GM21825 (cell line): Measurements from ENCODE around the gene TNFRSF9.
"Not testable (repeated sequence)": the region's sequence is repeated elsewhere in the genome, so short reads cannot be mapped to it uniquely, and the experiment has no call there.

ENCODE experiments used
- ATAC-seq: cut with Tn5 transposase; IDR thresholded peaks from one replicate; pipeline ENCODE4 v1.9.1; 2021; ENCODE audit warnings: mild to moderate bottlenecking, moderate library complexity; ENCODE audit not compliant: unreplicated experiment

Gene TNFRSF9

DNA sequence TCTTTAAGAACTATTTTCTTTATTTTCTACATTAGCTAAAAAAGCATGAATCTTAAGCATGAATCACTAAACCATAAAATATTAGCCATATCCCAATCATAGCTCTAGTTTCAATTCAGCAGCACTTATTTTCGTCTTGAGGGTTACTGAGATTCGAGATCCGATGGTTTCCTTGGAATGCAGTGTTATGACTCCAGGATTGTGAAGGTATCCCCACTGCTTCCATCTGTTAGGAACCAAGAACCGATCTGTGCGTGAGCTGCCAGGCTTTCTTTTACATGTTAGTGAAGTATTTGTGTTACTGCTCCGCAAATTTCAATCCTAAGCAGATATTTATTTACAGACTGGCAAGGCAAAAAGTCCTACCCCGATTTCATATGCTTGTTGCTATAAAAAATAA lies 18.8 kb downstream of the TNFRSF9 start:
- ATAC-seq, result no peak

DNA sequence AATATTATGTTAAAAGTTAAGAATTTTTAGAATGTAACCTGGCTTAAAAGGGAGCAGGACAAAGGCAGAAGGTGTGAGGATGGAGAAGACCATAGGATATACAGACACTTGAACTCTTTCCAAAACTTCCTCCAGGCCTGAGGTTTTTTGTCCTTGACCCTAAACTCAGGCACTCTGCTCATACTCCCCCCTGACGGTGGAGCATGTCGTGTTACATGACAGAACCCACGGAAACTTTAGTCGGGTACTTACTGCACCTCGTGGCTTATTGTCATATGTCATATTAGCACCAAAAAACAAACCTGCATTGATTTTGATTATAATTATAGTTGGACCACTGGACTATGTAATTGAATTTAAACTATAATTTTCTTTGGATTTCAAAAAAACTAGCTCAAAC lies 20.8 kb downstream of the TNFRSF9 start:
- ATAC-seq, result no peak

- ATAC-seq, result not testable (repeated sequence)
Measured at GRCh38 chr1:7917971-7918370, 22.7 kb downstream of the TNFRSF9 start.

- ATAC-seq, result no peak
Measured at GRCh38 chr1:7916501-7916830, 24.2 kb downstream of the TNFRSF9 start.

- no peak for ATAC-seq
Measured at GRCh38 chr1:7915826-7916500, 24.7 kb downstream of the TNFRSF9 start.

GRCh38 chr1:7912743-7913557 lies 27.7 kb downstream of the TNFRSF9 start:
- no peak for ATAC-seq

GRCh38 chr1:7912145-7912544 lies 28.5 kb downstream of the TNFRSF9 start:
- no peak for ATAC-seq

DNA sequence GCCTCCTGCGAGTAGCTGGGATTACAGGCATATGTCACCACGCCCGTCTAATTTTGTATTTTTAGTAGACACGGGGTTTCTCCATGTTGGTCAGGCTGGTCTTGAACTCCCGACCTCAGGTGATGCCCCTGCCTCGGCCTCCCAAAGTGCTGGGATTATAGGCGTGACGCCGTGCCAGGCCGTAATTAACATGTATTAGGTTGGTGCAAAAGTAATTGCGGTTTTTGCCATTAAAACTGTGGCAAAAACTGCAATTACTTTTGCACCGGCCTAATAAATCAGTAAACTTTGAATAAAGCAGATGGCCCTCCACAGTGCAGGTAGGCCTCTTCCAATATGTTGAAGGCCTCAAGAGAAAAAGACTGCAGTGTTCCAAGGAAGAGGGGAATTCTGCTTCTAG lies 35.4 kb downstream of the TNFRSF9 start:
- no peak for ATAC-seq

DNA sequence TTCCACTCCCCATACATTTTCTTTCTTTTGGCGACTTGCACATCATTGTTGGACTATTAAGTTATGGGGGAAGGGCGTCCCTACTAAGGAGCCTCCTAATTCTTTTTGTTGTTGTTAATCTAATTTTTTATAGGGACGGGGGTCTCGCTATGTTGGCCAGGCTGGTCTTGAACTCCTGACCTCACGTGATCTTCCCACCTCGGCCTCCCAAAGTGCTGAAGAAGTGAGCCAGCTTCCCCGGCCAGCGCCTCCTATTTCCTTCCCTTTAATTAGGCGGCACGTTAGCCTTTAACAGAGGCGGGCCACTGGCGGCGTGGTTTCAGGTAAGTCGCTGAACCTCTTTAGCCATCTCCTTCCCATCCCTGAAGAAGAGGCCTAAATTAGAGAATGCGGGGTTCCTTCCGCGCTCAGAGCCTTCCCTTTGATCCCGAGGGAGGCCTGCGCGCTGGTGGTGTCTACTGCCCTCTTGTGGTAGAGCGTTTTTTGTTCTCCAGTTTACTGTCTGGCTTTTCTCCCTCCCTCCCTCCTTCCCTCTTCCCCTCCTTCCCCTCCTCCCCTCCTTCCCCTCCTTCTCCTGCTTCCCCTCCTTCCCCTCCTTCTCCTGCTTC lies 38.1 kb downstream of the TNFRSF9 start:
- ATAC-seq, result no peak

GRCh38 chr1:7899741-7900140 lies 40.9 kb downstream of the TNFRSF9 start:
- no peak for ATAC-seq

DNA sequence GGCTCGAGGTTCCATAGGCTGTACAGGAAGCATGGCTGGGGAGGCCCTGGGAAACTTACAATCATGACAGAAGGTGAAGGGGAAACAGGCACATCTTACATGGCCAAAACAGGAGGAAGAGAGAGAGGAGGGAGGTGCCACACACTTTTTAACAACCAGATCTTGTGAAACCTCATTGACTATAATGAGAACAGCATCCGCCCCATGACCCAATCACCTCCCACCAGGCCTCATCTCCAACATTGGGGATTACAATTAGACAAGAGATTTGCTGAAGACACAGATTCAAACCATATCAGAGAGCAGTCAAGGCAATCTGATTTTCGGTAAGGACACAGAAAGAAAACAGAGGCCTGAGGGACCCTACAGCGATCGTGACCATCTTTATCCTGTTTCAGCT lies 41.7 kb downstream of the TNFRSF9 start:
- no peak for ATAC-seq

DNA sequence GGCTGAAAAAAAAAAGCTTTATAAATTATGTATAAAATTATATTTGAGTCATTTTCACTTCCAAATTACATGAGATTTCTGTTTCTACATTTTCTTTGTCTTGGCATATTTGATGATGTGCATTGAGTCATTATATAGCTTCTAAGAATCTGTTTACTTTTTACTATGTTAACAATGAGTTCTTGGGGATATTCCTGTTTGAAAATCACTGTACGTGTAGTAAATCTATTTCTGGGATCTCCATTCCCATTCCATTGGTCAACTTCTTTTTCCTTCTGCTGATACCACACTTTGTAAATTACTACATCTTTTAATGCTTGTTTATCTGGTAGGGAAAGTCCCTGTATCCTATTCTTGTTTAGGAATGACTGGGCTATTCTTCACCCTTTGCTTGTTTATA lies 43.6 kb downstream of the TNFRSF9 start:
- no peak for ATAC-seq

DNA sequence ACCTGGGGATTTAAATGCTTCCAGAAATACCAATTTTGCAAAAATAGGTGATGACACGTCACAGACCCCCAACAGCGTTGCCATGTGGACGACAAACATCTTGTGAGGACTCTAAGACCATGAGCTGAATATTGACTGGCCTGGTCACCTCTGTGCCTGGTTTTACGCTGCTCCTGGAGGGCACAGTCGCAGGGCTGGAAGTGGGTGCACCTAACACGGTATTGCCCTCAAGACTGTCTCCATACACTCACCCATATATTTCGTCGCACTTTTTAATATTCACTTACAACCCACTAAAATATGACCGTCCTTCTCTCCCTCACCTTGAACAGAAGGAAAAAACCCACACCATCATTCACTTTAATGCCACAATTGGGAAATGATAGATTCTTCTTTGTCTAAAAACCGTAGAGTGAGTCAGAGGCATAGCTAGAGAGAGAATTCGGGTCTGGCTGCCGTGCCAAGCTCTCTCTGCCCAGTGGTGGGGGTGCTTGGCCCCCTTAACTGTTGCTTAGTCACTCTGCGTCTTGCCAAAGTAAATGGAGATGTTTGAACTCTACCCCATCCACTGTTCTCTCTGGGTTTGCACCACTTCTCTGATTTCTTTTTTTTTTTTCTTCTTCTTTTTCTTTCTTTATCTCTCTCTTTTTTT lies 47.0 kb downstream of the TNFRSF9 start:
- ATAC-seq, result no peak

GRCh38 chr1:7891804-7892203 lies 48.8 kb downstream of the TNFRSF9 start:
- ATAC-seq, result no peak

DNA sequence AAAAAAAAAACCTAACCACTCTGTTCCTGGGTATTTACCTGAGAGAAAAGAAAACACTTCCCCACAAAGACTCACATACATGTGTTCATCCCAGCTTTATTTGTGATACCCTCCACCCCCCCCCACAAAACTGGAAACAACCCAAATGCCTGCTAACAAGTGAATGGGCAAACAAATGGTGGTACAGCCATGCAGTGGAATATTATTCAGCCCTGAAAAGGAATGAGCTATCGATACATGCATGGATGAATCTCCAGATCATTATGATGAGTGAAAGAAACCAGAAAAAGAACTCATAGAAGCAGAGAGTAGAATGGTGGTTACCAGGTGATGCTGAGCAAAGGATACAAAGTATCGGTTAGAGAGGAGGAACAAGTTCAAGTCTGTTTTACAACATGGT lies 49.8 kb downstream of the TNFRSF9 start:
- ATAC-seq, result no peak

DNA sequence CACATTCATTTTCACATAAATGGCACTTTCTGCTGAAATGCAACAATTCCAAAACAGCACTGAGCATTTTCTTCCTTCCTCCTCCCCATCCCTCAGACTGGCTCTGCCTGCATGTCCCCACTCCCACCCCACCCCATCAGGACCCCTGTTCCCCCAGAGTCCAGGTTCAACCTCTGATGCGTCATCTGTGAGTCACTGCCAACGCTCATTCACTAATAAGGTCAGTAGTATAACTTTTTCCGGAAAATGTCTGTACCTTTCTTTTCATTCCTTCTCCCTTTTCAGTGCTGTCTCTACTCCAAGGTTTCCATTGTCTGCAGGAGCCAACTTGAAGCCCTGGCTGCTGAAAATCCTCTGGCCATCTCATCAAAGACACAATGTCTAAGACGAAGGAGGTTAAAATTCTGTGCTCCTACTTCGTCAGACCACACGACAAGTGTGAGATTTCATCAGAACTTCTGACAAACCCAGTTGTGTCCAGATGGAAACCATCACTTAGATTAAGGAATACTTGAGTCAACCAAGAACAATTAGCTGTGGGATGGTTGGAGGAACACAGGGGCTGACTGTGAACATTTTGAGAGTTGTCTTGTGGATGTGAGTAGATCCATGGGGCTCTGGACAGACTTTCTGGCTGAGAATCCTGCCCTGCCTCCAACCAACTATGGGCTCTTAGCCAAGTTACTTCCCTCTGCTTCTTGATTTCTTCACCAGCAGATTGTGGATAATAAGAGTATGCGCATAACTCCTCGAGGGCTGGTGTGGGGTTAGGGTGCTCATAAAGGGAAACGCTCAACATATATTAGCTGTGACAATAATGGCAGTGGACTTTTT lies 52.2 kb downstream of the TNFRSF9 start:
- no peak for ATAC-seq

DNA sequence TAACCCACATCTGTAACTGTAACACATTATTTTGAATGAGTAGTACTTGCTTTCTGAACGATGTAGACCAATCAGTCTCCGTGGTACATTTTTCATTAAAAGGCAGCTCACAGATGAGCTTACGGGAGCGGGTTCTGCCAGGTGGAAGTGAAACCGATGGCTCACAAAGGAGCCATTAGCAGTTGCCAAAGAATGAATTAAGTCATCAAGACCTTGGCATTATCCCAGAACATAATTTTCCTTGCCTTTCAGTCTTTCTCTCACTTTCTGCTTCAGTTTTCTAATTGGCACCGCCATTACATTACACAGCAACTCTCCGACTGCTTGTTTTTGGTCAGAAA lies 54.3 kb downstream of the TNFRSF9 start:
- no peak for ATAC-seq

DNA sequence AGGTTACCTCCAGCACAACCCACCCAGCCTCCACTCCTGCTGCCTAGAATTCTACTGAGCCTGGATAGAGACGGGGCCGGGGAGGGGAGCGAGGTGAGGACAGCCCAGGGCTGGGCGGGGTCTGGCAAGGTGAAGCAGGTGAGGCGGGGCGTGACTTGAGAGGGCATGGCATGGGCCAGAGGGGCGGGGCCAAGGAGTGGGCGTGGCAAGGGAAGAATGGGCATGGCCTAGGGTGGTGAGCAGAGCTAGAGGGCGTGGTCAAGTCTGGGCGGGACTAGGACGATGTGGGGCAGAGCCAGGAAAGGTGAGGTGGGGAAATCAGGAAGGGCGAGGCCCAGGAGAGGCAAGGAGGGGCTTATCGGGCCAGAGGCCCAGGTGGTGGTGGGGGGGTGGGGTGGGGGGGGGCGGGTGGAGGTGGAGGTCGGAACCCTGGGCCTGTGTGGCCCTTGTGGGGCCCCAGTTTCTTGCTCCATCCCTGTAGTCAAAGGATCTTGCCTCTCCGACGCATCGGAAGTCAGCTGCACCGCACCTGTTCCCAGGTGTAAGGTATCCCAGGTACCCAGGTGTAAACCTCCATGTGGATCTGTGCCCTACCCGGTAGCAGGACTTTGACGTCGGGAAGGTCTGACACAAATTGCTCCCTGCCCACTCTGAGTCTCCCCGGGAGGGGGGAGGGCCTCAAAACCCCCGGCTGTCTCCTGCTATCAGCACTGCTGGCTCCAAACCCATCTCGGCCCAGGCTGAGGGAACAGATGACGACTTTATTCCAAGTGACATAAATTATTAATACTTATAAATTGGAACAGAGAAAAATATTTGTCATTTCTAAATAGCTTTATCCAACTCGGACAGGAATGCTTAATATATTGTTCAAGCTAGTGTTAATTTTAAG lies 54.9 kb downstream of the TNFRSF9 start:
- no peak for ATAC-seq

DNA sequence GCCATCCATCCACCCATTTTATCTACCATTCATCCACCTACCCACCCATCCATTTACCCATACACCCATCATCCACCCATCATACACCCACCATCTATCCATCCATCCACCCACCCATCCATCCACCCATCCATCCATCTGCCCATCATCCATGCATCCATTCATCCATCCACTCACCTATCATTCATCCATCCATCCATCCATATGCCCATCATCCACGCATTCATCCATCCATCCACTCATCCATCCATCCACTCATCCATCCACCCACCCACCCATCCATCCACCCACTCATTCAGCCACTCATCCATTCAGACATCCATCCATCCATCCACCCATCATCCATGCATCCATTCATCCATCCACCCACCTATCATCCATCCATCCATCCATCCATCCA lies 55.9 kb downstream of the TNFRSF9 start:
- ATAC-seq, result no peak

DNA sequence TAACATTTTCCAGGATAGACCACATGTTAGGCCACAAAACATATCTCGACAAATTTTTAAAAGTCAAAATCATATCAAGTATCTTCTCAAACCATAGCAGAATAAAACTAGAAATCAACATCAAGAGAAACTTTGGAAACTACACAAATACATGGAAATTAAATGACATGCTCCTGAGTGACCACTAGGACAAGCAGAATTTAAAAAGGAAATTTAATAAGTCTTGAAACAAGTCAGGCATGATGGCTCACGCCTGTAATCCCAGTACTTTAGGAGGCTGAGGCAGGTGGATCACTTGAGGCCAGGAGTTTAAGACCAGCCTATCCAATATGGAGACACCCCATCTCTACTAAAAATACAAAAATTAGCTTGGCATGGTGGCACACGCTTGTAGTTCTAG lies 61.4 kb downstream of the TNFRSF9 start:
- no peak for ATAC-seq
